Duodenal mucosa (tissue), 2 donors: Measurements from ENCODE around the gene SIL1.

Experiments
- H3K27ac ChIP-seq: one replicate; pipeline ENCODE4 v1.7.0; 2013; ENCODE audit warnings: low read depth, low read length
- H3K27me3 ChIP-seq, 2 donors: one replicate each; pipeline ENCODE4 v1.7.0; 2013; ENCODE audit warnings: low read length in 2 of 2, control low read depth in 1 of 2; ENCODE audit not compliant: insufficient read depth in 2 of 2, control insufficient read depth in 1 of 2
- H3K36me3 ChIP-seq, 2 donors: one replicate each; pipeline ENCODE4 v1.7.0; 2013; ENCODE audit warnings: low read length in 2 of 2, control low read depth in 1 of 2; ENCODE audit not compliant: insufficient read depth in 2 of 2, control insufficient read depth in 1 of 2
- H3K4me1 ChIP-seq, 2 donors: one replicate each; pipeline ENCODE4 v1.7.0; 2013; ENCODE audit warnings: low read length in 2 of 2, control low read depth in 1 of 2; ENCODE audit not compliant: insufficient read depth in 2 of 2, control insufficient read depth in 1 of 2
- H3K4me3 ChIP-seq, 2 donors: one replicate each; pipeline ENCODE4 v1.7.0; 2013; ENCODE audit warnings: low read length in 2 of 2, low read depth in 1 of 2
- H3K9ac ChIP-seq, 2 donors: one replicate each; pipeline ENCODE4 v1.7.0; 2013; ENCODE audit warnings: low read length in 2 of 2, low read depth in 1 of 2
- H3K9me3 ChIP-seq, 2 donors: one replicate each; pipeline ENCODE4 v1.7.0; 2013; ENCODE audit warnings: low read length in 2 of 2, control low read depth in 1 of 2; ENCODE audit not compliant: control insufficient read depth in 1 of 2

The SIL1 gene

GRCh38 chr5:139162448-139162847 is 35.7 kb downstream of the SIL1 start:
- H3K9me3 ChIP-seq = no peaks in the 10 kb centered on the region
- H3K36me3 ChIP-seq = no peaks in the 10 kb centered on the region
- no peak overlapping the region for H3K4me3 ChIP-seq
- no peaks in the 10 kb centered on the region for H3K27me3 ChIP-seq
- peaks cover 9 to 16% of the 10 kb centered on the region in 2 donors for H3K4me1 ChIP-seq
- H3K27ac ChIP-seq = no peak overlapping the region
- H3K9ac ChIP-seq = no peak overlapping the region

GRCh38 chr5:139158791-139159190 is 39.4 kb downstream of the SIL1 start:
- Histone ChIP-seq H3K4me1 (peaks cover 2 to 10% of the 10 kb centered on the region in 2 donors), H3K27ac (no peak overlapping the region), H3K4me3 (no peak overlapping the region), H3K9me3 (peaks cover 0 to 4% of the 10 kb centered on the region in 2 donors), H3K36me3 (no peaks in the 10 kb centered on the region), H3K27me3 (no peaks in the 10 kb centered on the region), H3K9ac (no peak overlapping the region)

GRCh38 chr5:139157556-139157955 is 40.6 kb downstream of the SIL1 start:
- Histone ChIP-seq H3K27ac (no peak overlapping the region), H3K4me3 (no peak overlapping the region), H3K9ac (no peak overlapping the region), H3K9me3 (peaks cover 0 to 4% of the 10 kb centered on the region in 2 donors), H3K4me1 (peaks cover 0 to 7% of the 10 kb centered on the region in 2 donors), H3K36me3 (no peaks in the 10 kb centered on the region), H3K27me3 (no peaks in the 10 kb centered on the region)

- Histone ChIP-seq H3K36me3 (no peaks in the 10 kb centered on the region), H3K4me1 (no peaks in the 10 kb centered on the region), H3K9me3 (peaks cover 0 to 4% of the 10 kb centered on the region in 2 donors), H3K9ac (no peak overlapping the region), H3K27me3 (no peaks in the 10 kb centered on the region), H3K4me3 (no peak overlapping the region), H3K27ac (no peak overlapping the region)
Observed at GRCh38 chr5:139156814-139157213, 41.4 kb downstream of the SIL1 start.

GRCh38 chr5:139155333-139155732 is 42.8 kb downstream of the SIL1 start:
- Histone ChIP-seq H3K4me3 (no peak overlapping the region), H3K9me3 (peaks cover 0 to 4% of the 10 kb centered on the region in 2 donors), H3K9ac (no peak overlapping the region), H3K4me1 (peaks cover 2 to 5% of the 10 kb centered on the region in 2 donors), H3K27ac (no peak overlapping the region), H3K36me3 (no peaks in the 10 kb centered on the region), H3K27me3 (no peaks in the 10 kb centered on the region)

GRCh38 chr5:139151902-139152301 is 46.3 kb downstream of the SIL1 start:
- H3K4me1 ChIP-seq = peaks cover 11 to 20% of the 10 kb centered on the region in 2 donors
- peaks cover 0 to 4% of the 10 kb centered on the region in 2 donors for H3K9me3 ChIP-seq
- H3K36me3 ChIP-seq = no peaks in the 10 kb centered on the region
- H3K27ac ChIP-seq = no peak overlapping the region
- no peaks in the 10 kb centered on the region for H3K27me3 ChIP-seq
- H3K9ac ChIP-seq = no peak overlapping the region
- H3K4me3 ChIP-seq = no peak overlapping the region

- no peak overlapping the region for H3K27ac ChIP-seq
- H3K36me3 ChIP-seq = no peaks in the 10 kb centered on the region
- H3K4me3 ChIP-seq = no peak overlapping the region
- H3K4me1 ChIP-seq = peaks cover 11 to 20% of the 10 kb centered on the region in 2 donors
- H3K27me3 ChIP-seq = no peaks in the 10 kb centered on the region
- no peaks in the 10 kb centered on the region for H3K9me3 ChIP-seq
- no peak overlapping the region for H3K9ac ChIP-seq
Observed at GRCh38 chr5:139150367-139150999, 47.7 kb downstream of the SIL1 start.

GRCh38 chr5:139149477-139150199 is 48.5 kb downstream of the SIL1 start:
- Histone ChIP-seq H3K9me3 (no peaks in the 10 kb centered on the region), H3K36me3 (no peaks in the 10 kb centered on the region), H3K9ac (no peak overlapping the region), H3K27me3 (no peaks in the 10 kb centered on the region), H3K4me1 (peaks cover 11 to 20% of the 10 kb centered on the region in 2 donors), H3K27ac (no peak overlapping the region), H3K4me3 (no peak overlapping the region)

- Histone ChIP-seq H3K27me3 (no peaks in the 10 kb centered on the region), H3K27ac (no peak overlapping the region), H3K4me1 (peaks cover 11 to 20% of the 10 kb centered on the region in 2 donors), H3K9ac (no peak overlapping the region), H3K9me3 (no peaks in the 10 kb centered on the region), H3K4me3 (no peak overlapping the region), H3K36me3 (no peaks in the 10 kb centered on the region)
Observed at GRCh38 chr5:139148986-139149385, 49.2 kb downstream of the SIL1 start.

GRCh38 chr5:139148306-139148705 is 49.9 kb downstream of the SIL1 start:
- no peak overlapping the region for H3K4me3 ChIP-seq
- no peaks in the 10 kb centered on the region for H3K27me3 ChIP-seq
- no peak overlapping the region for H3K9ac ChIP-seq
- H3K36me3 ChIP-seq = no peaks in the 10 kb centered on the region
- no peak overlapping the region for H3K27ac ChIP-seq
- H3K4me1 ChIP-seq = peaks cover 11 to 20% of the 10 kb centered on the region in 2 donors
- no peaks in the 10 kb centered on the region for H3K9me3 ChIP-seq
